NCI-H2081 (cell line): Measurements from ENCODE around the gene DLL3.
"Not testable (repeated sequence)": the region's sequence is repeated elsewhere in the genome, so short reads cannot be mapped to it uniquely, and the experiment has no call there.

Experiments
- DNase-seq, 2 experiments: peaks; one replicate each; lab custom pipeline; 2025; lab: John Stamatoyannopoulos, UW

Gene DLL3, protein sequence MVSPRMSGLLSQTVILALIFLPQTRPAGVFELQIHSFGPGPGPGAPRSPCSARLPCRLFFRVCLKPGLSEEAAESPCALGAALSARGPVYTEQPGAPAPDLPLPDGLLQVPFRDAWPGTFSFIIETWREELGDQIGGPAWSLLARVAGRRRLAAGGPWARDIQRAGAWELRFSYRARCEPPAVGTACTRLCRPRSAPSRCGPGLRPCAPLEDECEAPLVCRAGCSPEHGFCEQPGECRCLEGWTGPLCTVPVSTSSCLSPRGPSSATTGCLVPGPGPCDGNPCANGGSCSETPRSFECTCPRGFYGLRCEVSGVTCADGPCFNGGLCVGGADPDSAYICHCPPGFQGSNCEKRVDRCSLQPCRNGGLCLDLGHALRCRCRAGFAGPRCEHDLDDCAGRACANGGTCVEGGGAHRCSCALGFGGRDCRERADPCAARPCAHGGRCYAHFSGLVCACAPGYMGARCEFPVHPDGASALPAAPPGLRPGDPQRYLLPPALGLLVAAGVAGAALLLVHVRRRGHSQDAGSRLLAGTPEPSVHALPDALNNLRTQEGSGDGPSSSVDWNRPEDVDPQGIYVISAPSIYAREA

DNA sequence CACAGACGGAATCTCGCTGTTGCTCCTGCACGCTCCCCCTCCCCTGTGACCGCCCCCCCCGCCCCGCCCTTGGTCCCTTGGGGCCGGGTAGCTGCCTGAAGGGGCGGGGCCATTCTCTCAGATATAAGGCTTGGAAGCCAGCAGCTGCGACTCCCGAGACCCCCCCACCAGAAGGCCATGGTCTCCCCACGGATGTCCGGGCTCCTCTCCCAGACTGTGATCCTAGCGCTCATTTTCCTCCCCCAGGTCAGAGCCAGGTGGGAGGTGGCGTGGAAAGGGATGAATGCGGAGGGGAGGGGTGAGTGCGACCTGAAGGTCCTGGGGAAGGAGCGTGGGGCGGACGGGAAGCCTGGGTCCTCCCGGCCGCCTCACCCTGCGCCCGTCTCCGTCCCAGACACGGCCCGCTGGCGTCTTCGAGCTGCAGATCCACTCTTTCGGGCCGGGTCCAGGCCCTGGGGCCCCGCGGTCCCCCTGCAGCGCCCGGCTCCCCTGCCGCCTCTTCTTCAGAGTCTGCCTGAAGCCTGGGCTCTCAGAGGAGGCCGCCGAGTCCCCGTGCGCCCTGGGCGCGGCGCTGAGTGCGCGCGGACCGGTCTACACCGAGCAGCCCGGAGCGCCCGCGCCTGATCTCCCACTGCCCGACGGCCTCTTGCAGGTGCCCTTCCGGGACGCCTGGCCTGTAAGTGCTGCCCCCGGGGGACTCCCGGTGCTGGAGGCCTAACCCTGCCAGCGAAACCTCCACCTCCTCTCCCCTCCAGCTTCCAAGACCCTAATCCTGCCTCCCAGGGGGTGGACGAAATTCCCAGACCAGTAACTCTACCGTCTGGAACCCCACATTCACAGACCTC lies at the start of gene DLL3:
Gene DLL3, plus strand, starts transcription at position 150 of the 845 bp plus-strand sequence. Its CDS starts 28 bp downstream, at position 178.
- DNase-seq: peak; percentile 60 to 77

DNA sequence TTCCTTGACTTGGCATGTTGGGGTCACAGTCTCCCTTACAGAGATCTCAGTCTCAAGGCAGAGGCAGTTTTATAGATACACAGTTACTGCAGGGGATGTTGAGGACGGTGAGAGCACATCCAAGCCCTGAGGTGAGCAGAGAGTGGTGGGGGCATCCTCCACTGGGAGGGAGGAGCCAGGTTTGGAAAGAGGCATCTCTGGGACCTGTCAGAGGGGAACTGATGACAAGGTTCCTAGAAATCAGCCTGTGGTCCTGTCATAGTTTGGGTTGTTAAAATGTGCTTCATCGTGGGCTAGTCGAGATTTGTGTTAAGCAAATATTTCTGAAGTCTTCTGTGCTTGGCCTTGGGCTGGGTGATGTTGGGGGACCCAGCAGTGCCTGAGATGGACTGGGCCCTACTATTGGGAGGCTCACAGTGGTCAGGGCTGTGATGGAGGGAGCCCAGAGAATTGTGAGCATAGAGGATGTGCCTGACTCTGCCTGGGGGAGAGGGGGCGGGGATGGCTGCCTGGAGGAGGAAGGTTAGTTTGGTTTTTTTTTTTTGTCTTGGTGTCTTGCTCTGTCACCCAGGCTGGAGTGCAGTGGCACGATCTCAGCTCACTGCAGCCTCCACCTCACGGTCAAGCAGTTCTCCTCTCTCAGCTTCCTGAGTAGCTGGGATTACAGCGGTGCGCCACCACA lies 49.5 kb upstream of the DLL3 start:
- no peak for DNase-seq

DNA sequence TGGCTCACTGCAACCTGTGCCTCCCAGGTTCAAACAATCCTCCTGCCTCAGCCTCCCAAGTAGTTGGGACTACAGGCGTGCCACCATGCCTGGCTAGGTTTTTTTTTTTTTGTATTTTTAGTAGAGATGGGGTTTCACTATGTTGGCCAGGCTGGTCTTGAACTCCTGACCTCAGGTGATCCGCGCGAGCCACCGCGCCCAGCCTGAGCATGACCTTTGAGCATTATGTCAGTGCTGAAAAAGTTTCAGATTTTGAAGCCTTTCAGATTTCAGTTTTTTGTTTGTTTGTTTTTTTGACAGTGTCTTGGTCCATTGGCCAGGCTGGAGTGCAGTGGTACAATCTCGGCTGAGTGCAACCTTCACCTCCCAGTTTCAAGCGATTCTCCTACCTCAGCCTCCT lies 47.5 kb upstream of the DLL3 start:
- not testable (repeated sequence) for DNase-seq

DNA sequence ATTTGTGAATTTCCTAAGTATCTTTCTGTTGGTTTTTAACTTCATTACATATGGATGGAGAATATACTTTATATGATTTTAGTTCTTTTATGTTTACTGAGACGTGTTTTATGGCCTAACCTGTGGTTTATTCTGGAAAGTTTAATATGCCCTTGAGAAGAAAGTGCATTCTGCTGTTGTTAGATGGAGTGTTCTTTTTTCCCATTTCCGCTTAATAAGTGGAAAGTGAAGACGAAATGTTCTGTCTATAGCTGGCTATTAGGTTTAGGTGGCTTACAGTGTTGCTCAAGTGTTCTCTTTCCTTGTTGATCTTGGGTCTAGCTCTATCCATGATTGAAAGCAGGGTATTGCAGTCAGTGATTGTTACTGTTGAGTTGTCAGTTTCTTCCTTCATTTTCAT lies 35.3 kb upstream of the DLL3 start:
- DNase-seq: no peak

DNA sequence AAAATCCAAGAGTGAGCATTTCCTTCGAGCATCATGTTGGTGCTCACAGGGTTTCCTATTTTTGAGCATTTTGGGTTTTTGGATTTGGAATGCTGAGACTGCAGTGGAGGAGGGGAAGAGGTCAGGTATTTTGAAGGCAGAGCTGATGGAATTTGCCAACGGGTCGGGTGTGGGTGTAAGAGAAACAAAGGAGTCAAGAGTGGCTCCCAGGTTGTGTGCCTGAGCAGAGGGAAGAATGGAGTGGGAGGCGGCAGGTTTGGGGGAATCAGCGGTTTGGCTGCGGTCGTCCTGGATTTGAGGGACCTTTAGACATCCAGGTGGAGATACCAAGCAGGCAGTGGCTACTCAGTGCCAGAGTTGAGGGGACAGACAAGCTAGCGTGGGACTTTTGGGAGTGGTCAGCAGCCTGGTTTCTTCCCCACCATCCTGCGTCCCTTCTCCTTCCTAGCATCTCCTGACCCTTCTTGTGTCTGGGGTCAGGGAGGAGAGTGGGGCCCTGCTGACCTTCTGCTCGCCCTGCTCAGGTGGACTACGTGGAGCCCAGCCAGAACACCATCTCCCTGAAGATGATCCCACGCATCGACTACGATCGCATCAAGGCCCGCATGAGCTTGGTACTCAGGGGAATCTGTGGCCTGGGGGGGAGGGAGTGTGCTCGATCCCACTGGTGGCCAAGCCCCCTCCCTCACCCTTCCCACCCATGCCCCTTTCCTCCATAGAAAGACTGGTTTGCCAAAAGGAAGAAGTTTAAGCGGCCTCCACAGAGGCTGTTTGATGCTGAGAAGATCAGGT lies 32.6 kb upstream of the DLL3 start:
- DNase-seq: no peak

DNA sequence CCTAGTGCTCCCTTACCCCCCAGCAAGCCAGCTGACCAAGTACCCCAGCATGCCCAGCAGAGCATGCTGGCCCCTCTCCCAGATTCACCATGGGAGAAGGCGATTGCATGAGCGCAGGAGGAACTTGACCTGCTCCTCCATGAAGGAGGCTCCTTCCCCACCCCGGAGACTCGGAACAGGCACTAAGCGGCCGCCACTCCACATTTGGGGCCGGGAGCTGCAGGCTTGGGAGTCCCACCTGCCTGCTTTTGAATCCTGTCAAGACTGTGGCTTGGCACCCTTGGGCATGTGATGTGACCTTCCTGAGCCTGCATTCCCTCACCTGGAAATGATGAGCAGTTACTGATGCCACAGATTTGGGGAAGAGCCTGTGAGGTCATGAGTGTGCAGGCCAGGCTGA lies 30.8 kb upstream of the DLL3 start:
- no peak for DNase-seq

DNA sequence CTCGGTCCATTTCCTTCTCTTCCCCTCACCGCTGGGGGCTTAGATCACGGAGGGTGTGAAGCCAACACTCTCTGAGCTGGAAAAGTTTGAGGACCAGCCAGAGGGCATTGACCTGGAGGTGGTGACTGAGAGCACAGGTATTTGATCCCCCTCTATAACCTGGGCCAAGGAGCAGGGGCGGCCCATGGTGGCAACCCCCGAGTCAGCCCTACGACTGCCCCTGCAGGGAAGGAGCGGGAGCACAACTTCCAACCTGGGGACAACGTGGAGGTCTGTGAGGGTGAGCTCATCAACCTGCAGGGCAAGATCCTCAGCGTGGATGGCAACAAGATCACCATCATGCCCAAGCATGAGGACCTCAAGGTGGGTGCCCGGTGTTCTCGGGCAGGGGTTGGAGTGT lies 29.7 kb upstream of the DLL3 start:
- no peak for DNase-seq

DNA sequence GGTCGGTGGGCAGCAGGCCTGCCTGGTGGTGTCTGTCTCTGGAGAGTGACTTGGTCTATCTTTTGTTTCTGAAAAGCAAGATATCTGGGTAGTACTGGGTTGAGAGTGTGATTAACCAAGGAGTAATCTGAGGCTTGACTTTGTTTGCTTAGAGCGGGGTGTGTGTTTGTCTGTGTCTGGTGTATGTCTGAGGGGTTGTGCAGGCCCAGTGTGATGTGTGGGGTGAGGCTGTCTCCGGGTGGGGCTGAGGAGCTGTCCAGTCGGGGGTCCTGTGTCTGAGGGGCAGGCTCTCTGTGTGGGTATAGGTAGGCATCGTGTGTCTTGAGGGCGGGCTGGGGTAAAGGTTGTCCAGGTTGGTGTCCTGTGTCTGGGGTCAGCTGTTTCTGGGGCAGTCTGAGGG lies 29.2 kb upstream of the DLL3 start:
- no peak for DNase-seq

DNA sequence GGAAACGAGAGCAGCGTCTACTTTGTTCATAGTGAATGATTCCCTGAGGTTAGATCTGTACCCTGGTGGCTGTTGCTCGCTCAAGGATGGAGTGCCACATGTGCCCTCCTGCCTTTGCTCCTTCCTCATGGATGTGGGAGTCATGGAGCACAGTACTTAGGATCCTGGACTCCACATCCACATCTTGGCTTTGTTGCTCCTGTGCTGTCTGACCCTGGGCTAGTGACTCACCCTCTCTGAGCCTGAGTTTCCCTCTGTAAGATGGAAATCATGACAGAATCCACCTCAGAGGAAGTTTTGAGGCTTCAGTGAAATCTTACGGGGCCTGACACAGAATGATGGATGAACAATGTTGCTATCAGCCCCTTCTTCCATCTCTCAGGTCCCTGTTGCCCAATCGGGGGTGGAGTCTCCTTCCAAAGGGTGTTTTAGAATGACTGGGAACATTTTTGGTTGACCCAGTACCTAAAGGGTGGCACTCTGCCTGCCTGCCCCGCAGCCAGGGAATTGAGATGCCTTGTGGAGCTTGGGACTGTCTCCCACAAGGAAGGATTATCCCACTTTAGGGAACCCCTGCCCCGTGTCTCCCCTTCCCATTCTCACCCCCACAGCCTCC lies 27.9 kb upstream of the DLL3 start:
- no peak for DNase-seq

DNA sequence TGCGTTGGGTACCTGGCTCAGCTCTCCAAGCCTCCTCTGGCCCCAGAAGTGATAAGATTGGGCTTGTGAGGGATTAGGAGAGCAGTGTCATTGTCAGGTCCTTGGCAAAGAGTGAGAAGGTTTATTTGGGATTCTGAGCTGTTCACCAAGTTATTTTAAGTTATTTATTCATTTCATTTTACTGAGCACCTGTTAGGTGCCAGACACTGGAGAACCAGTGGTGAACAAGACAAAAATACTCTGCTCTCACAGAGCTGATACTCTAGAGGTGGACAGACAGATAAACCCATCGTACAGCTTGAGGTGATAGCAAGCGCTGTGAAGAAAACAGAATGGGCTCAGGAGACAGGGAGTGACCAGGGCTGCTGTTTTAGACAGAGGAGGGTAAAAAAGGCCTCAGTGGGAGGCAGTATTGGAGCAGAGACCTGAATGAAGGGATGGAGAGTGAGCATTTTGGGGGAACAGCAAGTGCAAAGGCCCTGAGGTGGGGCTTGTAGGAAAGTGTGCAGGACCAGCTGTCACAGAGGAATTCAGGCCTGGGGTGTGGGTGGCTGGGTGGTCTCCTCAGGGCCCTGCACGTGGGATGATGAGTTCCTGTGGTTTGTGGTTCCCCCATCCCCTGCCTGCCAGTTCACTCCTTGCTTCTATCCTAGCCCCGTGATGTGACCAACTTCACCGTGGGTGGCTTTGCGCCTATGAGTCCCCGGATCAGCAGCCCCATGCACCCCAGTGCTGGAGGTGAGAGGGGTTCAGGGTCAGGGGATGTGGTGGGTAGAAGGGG lies 26.8 kb upstream of the DLL3 start:
- no peak for DNase-seq

DNA sequence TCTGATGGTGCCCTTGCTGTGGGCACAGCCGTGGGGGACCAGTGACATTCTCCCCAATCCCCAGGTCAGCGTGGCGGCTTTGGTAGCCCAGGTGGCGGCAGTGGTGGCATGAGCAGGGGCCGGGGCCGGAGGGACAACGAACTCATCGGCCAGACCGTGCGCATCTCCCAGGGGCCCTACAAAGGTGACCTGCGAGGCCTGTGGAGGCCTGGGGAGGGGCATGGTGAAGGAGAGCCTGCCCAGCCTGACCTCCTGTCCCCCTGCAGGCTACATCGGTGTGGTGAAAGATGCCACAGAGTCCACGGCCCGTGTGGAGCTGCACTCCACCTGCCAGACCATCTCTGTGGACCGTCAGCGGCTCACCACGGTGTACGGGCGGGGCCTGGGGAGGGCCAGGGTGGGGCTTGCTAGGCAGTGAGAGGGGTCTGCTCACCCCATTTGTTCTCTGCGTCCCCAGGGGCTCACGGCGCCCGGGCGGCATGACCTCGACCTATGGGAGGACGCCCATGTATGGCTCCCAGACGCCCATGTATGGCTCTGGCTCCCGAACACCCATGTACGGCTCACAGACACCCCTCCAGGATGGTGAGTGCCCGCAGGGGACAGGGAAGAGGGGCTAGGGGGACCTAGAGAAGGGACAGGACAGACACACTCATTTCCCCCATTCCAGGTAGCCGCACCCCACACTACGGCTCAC lies 25.9 kb upstream of the DLL3 start:
- no peak for DNase-seq

DNA sequence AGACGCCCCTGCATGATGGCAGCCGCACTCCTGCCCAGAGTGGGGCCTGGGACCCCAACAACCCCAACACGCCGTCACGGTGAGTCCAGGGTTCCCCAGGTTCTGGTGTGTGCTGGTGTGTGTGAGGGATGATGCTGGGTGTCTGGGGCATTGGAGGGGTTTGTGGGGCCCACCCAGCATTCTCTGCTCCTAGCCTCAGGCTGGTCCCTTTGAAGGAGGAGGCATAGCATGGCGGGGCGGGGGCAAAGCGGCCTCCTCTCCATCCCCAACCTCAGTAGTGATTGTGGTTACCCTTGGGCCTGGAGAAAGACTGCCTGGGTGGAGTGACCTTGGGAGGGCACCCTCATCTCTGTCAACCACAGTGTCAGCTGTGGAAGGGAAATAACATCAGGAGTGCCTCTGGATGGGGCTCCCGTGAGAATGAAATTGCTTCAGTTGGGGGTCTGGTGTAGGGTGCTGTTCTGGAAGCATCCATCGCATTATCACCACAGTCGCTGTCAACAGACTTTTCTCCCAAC lies 25.2 kb upstream of the DLL3 start:
- DNase-seq: no peak

DNA sequence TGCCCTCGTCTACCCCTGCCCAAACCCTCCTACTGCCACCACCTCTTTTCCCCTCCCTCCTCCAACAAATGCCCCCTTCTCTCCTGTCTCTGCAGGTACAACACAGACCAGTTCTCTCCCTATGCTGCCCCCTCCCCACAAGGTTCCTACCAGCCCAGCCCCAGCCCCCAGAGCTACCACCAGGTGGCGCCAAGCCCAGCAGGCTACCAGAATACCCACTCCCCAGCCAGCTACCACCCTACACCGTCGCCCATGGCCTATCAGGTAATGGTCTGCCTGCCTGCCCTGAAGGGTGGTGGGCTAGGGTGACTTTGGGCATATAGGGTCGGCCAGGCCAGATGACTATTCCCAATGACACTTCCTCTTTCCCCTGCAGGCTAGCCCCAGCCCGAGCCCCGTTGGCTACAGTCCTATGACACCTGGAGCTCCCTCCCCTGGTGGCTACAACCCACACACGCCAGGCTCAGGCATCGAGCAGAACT lies 24.6 kb upstream of the DLL3 start:
- peak; percentile 16 to 44 for DNase-seq

DNA sequence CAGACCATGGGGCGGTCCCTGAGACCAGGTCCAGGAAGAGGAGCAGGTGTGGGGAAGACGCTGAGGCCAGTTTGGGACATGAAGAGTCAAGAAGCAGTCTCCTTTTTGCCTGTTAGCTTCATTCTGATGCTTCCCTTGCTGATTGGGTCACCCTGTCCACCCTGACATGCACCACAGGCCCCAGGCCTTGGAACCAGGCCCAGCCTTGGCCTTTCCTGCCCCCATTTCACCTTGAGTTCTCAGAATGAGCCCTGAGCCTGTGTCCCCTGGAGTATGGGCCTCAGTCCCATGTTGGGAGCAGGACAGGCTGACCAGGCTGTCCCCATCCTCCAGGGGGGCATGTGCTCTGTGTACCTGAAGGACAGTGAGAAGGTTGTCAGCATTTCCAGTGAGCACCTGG lies 23.0 kb upstream of the DLL3 start:
- no peak for DNase-seq

DNA sequence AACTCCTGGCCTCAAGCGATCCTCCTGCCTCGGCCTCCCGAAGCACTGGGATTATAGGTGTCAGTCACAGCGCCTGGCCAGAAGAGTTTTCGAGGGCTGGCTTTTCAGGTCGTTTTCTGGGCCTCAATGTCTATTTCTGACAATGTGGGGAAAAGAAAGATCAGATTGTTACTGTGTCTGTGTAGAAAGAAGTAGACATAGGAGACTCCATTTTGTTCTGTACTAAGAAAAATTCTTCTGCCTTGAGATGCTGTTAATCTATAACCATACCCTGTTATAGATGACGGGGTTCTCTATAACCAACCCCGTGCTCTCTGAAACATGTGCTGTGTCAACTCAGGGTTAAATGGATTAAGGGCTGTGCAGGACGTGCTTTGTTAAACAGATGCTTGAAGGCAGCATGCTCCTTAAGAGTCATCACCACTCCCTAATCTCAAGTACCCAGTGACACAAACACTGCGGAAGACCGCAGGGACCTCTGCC lies 19.4 kb upstream of the DLL3 start:
- not testable (repeated sequence) for DNase-seq

DNA sequence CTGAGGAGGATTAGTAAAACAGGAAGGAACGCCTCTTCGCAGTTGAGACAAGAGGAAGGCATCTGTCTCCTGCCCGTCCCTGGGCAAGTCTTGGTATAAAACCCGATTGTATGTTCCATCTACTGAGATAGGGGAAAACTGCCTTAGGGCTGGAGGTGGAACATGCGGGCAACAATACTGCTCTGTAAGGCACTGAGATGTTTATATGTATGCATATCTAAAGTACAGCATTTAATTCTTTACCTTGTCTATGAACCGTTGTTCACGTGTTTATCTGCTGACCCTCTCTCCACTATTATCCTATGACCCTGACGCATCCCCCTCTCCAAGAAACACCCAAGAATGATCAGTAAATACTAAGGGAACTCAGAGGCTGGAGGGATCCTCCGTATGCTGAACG lies 18.8 kb upstream of the DLL3 start:
- no peak for DNase-seq

DNA sequence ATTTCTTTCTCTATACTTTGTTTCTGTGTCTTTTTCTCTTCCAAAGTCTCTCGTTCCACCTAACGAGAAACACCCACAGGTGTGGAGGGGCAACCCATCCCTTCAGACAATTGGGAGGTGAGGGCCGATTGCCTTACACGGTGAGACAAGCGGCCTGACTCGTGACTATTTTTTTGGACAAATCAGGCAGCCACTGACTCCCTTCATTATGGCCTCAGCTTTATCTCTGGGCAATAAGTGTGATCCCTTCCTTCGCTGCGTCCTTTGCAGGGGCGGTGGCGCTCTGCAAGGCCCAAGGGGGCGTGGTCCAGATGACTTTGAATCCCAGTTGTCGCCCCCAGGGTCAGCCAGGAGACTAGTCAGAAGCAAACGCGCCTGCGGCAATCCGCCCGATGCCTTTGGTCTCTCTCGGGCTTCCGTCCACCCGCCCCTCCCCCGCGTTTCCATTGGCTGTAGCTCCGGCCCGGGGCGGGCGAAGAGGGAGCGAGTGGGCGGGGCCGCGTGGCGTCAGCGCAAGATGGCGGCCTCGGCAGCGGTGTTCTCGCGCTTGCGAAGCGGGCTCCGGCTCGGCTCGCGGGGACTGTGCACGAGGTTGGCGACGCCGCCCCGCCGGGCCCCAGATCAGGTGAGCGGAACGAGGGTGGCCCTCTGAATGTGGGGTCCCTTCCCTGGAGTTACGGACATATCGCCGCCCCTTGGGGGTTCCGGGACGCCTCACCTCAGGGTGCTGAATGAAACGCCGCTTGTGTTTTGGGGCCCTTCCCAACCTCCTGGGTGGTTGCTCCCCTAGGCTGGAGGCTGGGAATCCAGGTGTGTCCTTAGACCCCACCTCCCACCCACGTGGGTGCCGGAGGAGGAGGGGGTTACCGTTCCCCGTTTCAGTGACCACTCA lies 18.2 kb upstream of the DLL3 start, which contains the start of gene TIMM50:
Gene TIMM50, plus strand, starts transcription at position 502 of the 892 bp plus-strand sequence. Its CDS starts 16 bp downstream, at position 518.
- DNase-seq: peak; percentile 94 to 96

DNA sequence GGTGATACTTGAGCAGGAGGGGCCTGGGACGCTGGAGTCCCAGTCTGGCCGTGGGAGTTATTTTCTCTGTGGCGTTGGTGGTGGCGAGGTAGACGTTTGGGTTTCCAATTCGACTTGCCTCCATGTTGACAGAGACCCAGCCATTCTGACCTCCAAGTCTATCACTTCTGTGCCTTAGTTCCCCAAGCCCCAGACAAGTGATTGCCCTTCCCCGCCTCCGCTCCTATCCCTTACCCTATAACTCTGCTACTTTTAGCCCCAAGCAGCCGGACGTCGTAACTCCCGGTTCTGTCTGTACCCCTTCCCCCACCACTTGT lies 17.6 kb upstream of the DLL3 start:
- no peak for DNase-seq
